H9 (cell line): ENCODE measurements around the gene FAM149B1. TPM values are rescaled to one million over a fixed set of nuclear protein-coding genes. Genes with fewer than 3 reads are reported as not detected.
"Not testable (repeated sequence)": the region's sequence is repeated elsewhere in the genome, so short reads cannot be mapped to it uniquely, and the experiment has no call there.

Experiments
- DNase-seq: peaks from one replicate; pipeline ENCODE4 v3.0.0-alpha.2; 2017
- H2AFZ ChIP-seq: one replicate; pipeline ENCODE4 v1.6.1; 2013; ENCODE audit warnings: mild to moderate bottlenecking, low read length, control low read depth, moderate library complexity
- H2AK5ac ChIP-seq: 2 replicates; pipeline ENCODE4 v1.6.1; 2013; ENCODE audit warnings: low read length, control low read depth, mixed read lengths; ENCODE audit not compliant: insufficient read length
- H2BK120ac ChIP-seq: one replicate; pipeline ENCODE4 v1.6.1; 2013; ENCODE audit warnings: low read depth, mild to moderate bottlenecking, low read length, control low read depth, inconsistent platforms; ENCODE audit not compliant: poor library complexity, severe bottlenecking
- H2BK12ac ChIP-seq: 2 replicates; pipeline ENCODE4 v1.6.1; 2013; ENCODE audit warnings: low read length, control low read depth, mixed read lengths, low read depth; ENCODE audit not compliant: insufficient read length
- H2BK15ac ChIP-seq: 2 replicates; pipeline ENCODE4 v1.6.1; 2013; ENCODE audit warnings: low read depth, low read length, control low read depth
- H2BK20ac ChIP-seq: one replicate; pipeline ENCODE4 v1.6.1; 2013; ENCODE audit warnings: low read depth, mild to moderate bottlenecking, low read length, control low read depth, inconsistent platforms; ENCODE audit not compliant: poor library complexity, severe bottlenecking
- H2BK5ac ChIP-seq: 2 replicates; pipeline ENCODE4 v1.6.1; 2013; ENCODE audit warnings: low read length, control low read depth, mixed read lengths; ENCODE audit not compliant: insufficient read length
- H3K14ac ChIP-seq: 2 replicates; pipeline ENCODE4 v1.6.1; 2013; ENCODE audit warnings: low read length, control low read depth; ENCODE audit not compliant: insufficient read depth
- H3K18ac ChIP-seq: 2 replicates; pipeline ENCODE4 v1.6.1; 2013; ENCODE audit warnings: low read depth, mild to moderate bottlenecking, mixed read lengths, low read length, control low read depth; ENCODE audit not compliant: insufficient read length
- H3K23ac ChIP-seq: 2 replicates; pipeline ENCODE4 v1.6.1; 2013; ENCODE audit warnings: low read length, control low read depth, mixed read lengths, low read depth; ENCODE audit not compliant: insufficient read length
- H3K23me2 ChIP-seq: 2 replicates; pipeline ENCODE4 v1.6.1; 2013; ENCODE audit warnings: low read depth, mild to moderate bottlenecking, mixed read lengths, low read length, control low read depth; ENCODE audit not compliant: insufficient read length, poor library complexity, severe bottlenecking
- H3K27ac ChIP-seq: 2 replicates; pipeline ENCODE4 v1.5.1; 2013; ENCODE audit warnings: low read length, control low read depth, mixed read lengths, low read depth; ENCODE audit not compliant: insufficient read length
- H3K27me3 ChIP-seq: 2 replicates; pipeline ENCODE4 v1.6.1; 2013; ENCODE audit warnings: low read length, control low read depth, inconsistent platforms; ENCODE audit not compliant: insufficient read depth
- H3K4ac ChIP-seq: 2 replicates; pipeline ENCODE4 v1.6.1; 2013; ENCODE audit warnings: low read depth, mild to moderate bottlenecking, control low read depth, inconsistent platforms, low read length, moderate library complexity
- H3K4me1 ChIP-seq: 2 replicates; pipeline ENCODE4 v1.6.1; 2013; ENCODE audit warnings: low read length, control low read depth, inconsistent platforms; ENCODE audit not compliant: insufficient read depth
- H3K4me2 ChIP-seq: 2 replicates; pipeline ENCODE4 v1.6.1; 2013; ENCODE audit warnings: low read length, control low read depth, mixed read lengths; ENCODE audit not compliant: insufficient read length, insufficient read depth
- H3K56ac ChIP-seq: 2 replicates; pipeline ENCODE4 v1.6.1; 2013; ENCODE audit warnings: low read depth, mild to moderate bottlenecking, mixed read lengths, low read length, control low read depth; ENCODE audit not compliant: insufficient read length
- H3K79me1 ChIP-seq: 2 replicates; pipeline ENCODE4 v1.6.1; 2013; ENCODE audit warnings: low read depth, mild to moderate bottlenecking, moderate library complexity, low read length, control low read depth, inconsistent platforms; ENCODE audit not compliant: insufficient read depth, poor library complexity, severe bottlenecking
- H3K79me2 ChIP-seq: 2 replicates; pipeline ENCODE4 v1.6.1; 2013; ENCODE audit warnings: low read length, control low read depth, inconsistent platforms; ENCODE audit not compliant: insufficient read depth
- H3K9ac ChIP-seq: 2 replicates; pipeline ENCODE4 v1.6.1; 2013; ENCODE audit warnings: low read length, control low read depth, mixed read lengths; ENCODE audit not compliant: insufficient read length; ENCODE audit errors: extremely low read depth
- H3K9me3 ChIP-seq: one replicate; pipeline ENCODE4 v1.6.1; 2013; ENCODE audit warnings: low read depth, low read length, inconsistent platforms; ENCODE audit not compliant: control insufficient read depth
- H3T11ph ChIP-seq: one replicate; pipeline ENCODE4 v1.6.1; 2013; ENCODE audit warnings: mild to moderate bottlenecking, low read length, control low read depth, inconsistent platforms
- H4K20me1 ChIP-seq: one replicate; pipeline ENCODE4 v1.6.1; 2013; ENCODE audit not compliant: control insufficient read depth, insufficient read length, insufficient read depth
- H4K5ac ChIP-seq: 2 replicates; pipeline ENCODE4 v1.6.1; 2013; ENCODE audit warnings: low read depth, mild to moderate bottlenecking, mixed read lengths, low read length, control low read depth; ENCODE audit not compliant: insufficient read length
- H4K8ac ChIP-seq: replicated peaks from 2 replicates; pipeline ENCODE4 v1.6.1; 2013; ENCODE audit warnings: low read length, control low read depth, mixed read lengths, low read depth; ENCODE audit not compliant: insufficient read length
- H4K91ac ChIP-seq: 2 replicates; pipeline ENCODE4 v1.6.1; 2013; ENCODE audit warnings: low read depth, mild to moderate bottlenecking, moderate library complexity, mixed read lengths, low read length, control low read depth; ENCODE audit not compliant: insufficient read length
- H3K27ac Mint-ChIP-seq, 3 experiments: 2 replicates in 2 of 3; 3 replicates in 1 of 3; pipeline ENCODE4 v1.8.0; 2020 to 2021; ENCODE audit warnings: mixed read lengths in 3 of 3, mild to moderate bottlenecking in 1 of 3, moderate library complexity in 1 of 3
- H3K27me3 Mint-ChIP-seq: 2 replicates; pipeline ENCODE4 v1.8.0; 2021; ENCODE audit warnings: low read depth, mild to moderate bottlenecking, moderate library complexity, mixed read lengths
- H3K36me3 Mint-ChIP-seq, 3 experiments: 2 replicates in 2 of 3; 3 replicates in 1 of 3; pipeline ENCODE4 v1.8.0; 2020 to 2021; ENCODE audit warnings: low read depth in 3 of 3, mixed read lengths in 3 of 3; ENCODE audit not compliant: insufficient read depth in 1 of 3
- H3K4me1 Mint-ChIP-seq, 2 experiments: 2 replicates each; pipeline ENCODE4 v1.8.0; 2020; ENCODE audit warnings: mixed read lengths in 2 of 2
- H3K4me3 Mint-ChIP-seq, 2 experiments: 2 replicates in 1 of 2; 3 replicates in 1 of 2; pipeline ENCODE4 v1.8.0; 2020 to 2021; ENCODE audit warnings: mild to moderate bottlenecking in 2 of 2, mixed read lengths in 2 of 2, moderate library complexity in 1 of 2
- H3K9me3 Mint-ChIP-seq, 2 experiments: 2 replicates in 1 of 2; 3 replicates in 1 of 2; pipeline ENCODE4 v1.8.0; 2020; ENCODE audit warnings: mild to moderate bottlenecking in 2 of 2, mixed read lengths in 2 of 2, moderate library complexity in 1 of 2
- CTCF ChIP-seq: fragments of 200-600 bp; sonication (generic); conservative IDR thresholded peaks from 3 replicates; pipeline ENCODE4 v1.8.0; 2021; ENCODE audit warnings: antibody characterized with exemption, mild to moderate bottlenecking
- WGBS: extraction: QIAGEN DNeasy Blood & Tissue Kit; methylation state at CpG from one replicate; pipeline ENCODE4 v1.1.7; 2013; ENCODE audit warnings: missing lambda C conversion rate, low lambda C conversion rate, mixed read lengths; ENCODE audit not compliant: insufficient read length; ENCODE audit errors: extremely low coverage; 5-methylcytosine and 5-hydroxymethylcytosine counted together
- total RNA-seq: library from RNA; stranded (reverse); gene quantifications from 2 replicates; pipeline ENCODE4 v1.2.1, GENCODE V29; 2021

Gene FAM149B1
- total RNA-seq, 1 experiment from 2014 or later = 17.9 TPM

DNA sequence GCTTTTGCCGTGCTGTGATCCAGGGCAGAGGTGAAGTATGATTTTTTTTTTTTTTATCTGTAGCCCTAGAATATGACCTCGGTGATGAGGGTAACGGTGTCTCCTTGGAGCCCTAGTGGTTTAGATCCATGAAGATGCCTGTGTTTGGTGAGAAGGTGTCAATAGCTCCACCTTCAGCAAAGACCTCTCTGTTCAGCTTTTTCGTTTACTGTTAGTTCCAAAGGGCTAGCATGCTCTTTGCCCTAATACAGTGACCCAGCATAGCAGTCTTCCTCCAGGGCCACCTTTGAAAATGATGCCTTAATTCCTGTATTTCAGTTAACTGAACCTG is 85.3 kb downstream of the FAM149B1 start:
- H3K79me2 ChIP-seq = peaks cover 6% of the 10 kb centered on the region; the same call in 1 of the 2 replicates
- H2BK5ac ChIP-seq = no peak overlapping the region
- H3K9ac ChIP-seq = peak overlapping the region; percentile 94
- no peak overlapping the region for H3K56ac ChIP-seq
- no peak overlapping the region for H2BK20ac ChIP-seq
- no peak overlapping the region for H3K4ac ChIP-seq
- no peak; the same call in 2 of the 3 replicates for TF ChIP-seq CTCF
- Mint-ChIP-seq H3K9me3 (peaks cover 0 to 2% of the 10 kb centered on the region in 2 experiments; a peak in 1 of 5 replicates), H3K36me3 (peaks cover 16 to 34% (median 21%) of the 10 kb centered on the region in 3 experiments), H3K4me1 (peaks cover 8 to 17% of the 10 kb centered on the region in 2 experiments), H3K27me3 (no peaks in the 10 kb centered on the region), H3K27ac (peak overlapping the region; percentile 97 to 99 (median 98)), H3K4me3 (peak overlapping the region; percentile 94 to 97)
- H3K23ac ChIP-seq = no peak overlapping the region
- peaks cover 10% of the 10 kb centered on the region for H3K79me1 ChIP-seq
- no peak overlapping the region for H3T11ph ChIP-seq
- no peak overlapping the region for H4K5ac ChIP-seq
- H3K14ac ChIP-seq = no peak overlapping the region
- WGBS = no CpG with 5 or more reads among the region's 4 CpGs
- no peaks in the 10 kb centered on the region for H3K9me3 ChIP-seq
- H3K23me2 ChIP-seq = peaks cover 6% of the 10 kb centered on the region
- no peak overlapping the region for H3K18ac ChIP-seq
- DNase-seq = no peak
- no peak overlapping the region for H4K8ac ChIP-seq
- no peak overlapping the region for H2BK15ac ChIP-seq
- H3K27ac ChIP-seq = peak overlapping the region; percentile 59
- no peaks in the 10 kb centered on the region for H3K27me3 ChIP-seq
- no peak overlapping the region for H2AFZ ChIP-seq
- no peak overlapping the region for H4K91ac ChIP-seq
- H4K20me1 ChIP-seq = no peaks in the 10 kb centered on the region
- no peak overlapping the region for H2BK120ac ChIP-seq
- peak overlapping the region; percentile 67 for H3K4me2 ChIP-seq
- no peaks in the 10 kb centered on the region for H3K4me1 ChIP-seq
- H2AK5ac ChIP-seq = no peak overlapping the region
- no peak overlapping the region for H2BK12ac ChIP-seq

- H2BK12ac ChIP-seq, H3K79me1 ChIP-seq, H2AFZ ChIP-seq, H3K36me3 Mint-ChIP-seq, H2BK15ac ChIP-seq, H3K4me2 ChIP-seq, H2BK5ac ChIP-seq, H3K4me1 ChIP-seq, H3K18ac ChIP-seq, H2BK20ac ChIP-seq, H3K9ac ChIP-seq, H3K27me3 Mint-ChIP-seq, H3K23me2 ChIP-seq, H3T11ph ChIP-seq, H3K4me1 Mint-ChIP-seq, H2AK5ac ChIP-seq, H3K27me3 ChIP-seq, H3K9me3 ChIP-seq, H3K23ac ChIP-seq, H4K20me1 ChIP-seq, H4K8ac ChIP-seq, H3K56ac ChIP-seq, H3K27ac Mint-ChIP-seq, H3K4me3 Mint-ChIP-seq, H4K5ac ChIP-seq, H4K91ac ChIP-seq, DNase-seq, H2BK120ac ChIP-seq, H3K79me2 ChIP-seq, H3K4ac ChIP-seq, H3K27ac ChIP-seq, H3K14ac ChIP-seq: not testable (repeated sequence)
- H3K9me3 Mint-ChIP-seq = peaks cover 14 to 26% of the 10 kb centered on the region in 2 experiments
- WGBS = no CpG with 5 or more reads among the region's 10 CpGs
Measured at GRCh38 chr10:73258612-73259011, 90.7 kb downstream of the FAM149B1 start.
